ENCODE data around the gene MAIP1.
"Not testable (repeated sequence)": the region's sequence is repeated elsewhere in the genome, so short reads cannot be mapped to it uniquely, and the experiment has no call there.

MAIP1 gene

GRCh38 chr2:199955339-199956061 is at the start of gene MAIP1, which contains the start of gene TYW5:
MAIP1 (plus strand) TSS chr2:199955582; CDS start chr2:199955799, 217 bp downstream.
TYW5 (minus strand) TSS chr2:199955491; CDS start chr2:199955470, 21 bp downstream.
- peak; percentile 43 to 72 (median 50) for DNase-seq (ENCODE audit: low read depth in 3 of 3, low spot score in 1 of 3)

GRCh38 chr2:199907008-199907714 is 48.2 kb upstream of the MAIP1 start:
- DNase-seq (ENCODE audit: low read depth in 3 of 3, low spot score in 1 of 3): no peak

- no peak for DNase-seq (ENCODE audit: low read depth in 3 of 3, low spot score in 1 of 3)
Observed at GRCh38 chr2:199910338-199911051, 44.9 kb upstream of the MAIP1 start.

GRCh38 chr2:199911052-199911876 is 44.1 kb upstream of the MAIP1 start, which contains the start of gene C2orf69:
C2orf69 (plus strand) TSS chr2:199911293; CDS start chr2:199911439, 146 bp downstream.
- peak; percentile 59 to 85 (median 82) for DNase-seq (ENCODE audit: low read depth in 3 of 3, low spot score in 1 of 3)

GRCh38 chr2:199911877-199912161 is 43.6 kb upstream of the MAIP1 start:
- no peak for DNase-seq (ENCODE audit: low read depth in 3 of 3, low spot score in 1 of 3)

- DNase-seq (ENCODE audit: low read depth in 3 of 3, low spot score in 1 of 3): not testable (repeated sequence)
Observed at GRCh38 chr2:199912553-199913114, 42.7 kb upstream of the MAIP1 start.

GRCh38 chr2:199914372-199914958 is 40.9 kb upstream of the MAIP1 start:
- no peak for DNase-seq (ENCODE audit: low read depth in 3 of 3, low spot score in 1 of 3)

- DNase-seq (ENCODE audit: low read depth in 3 of 3, low spot score in 1 of 3): no peak
Observed at GRCh38 chr2:199916980-199917379, 38.4 kb upstream of the MAIP1 start.

- no peak for DNase-seq (ENCODE audit: low read depth in 3 of 3, low spot score in 1 of 3)
Observed at GRCh38 chr2:199922856-199923255, 32.5 kb upstream of the MAIP1 start.

- no peak for DNase-seq (ENCODE audit: low read depth in 3 of 3, low spot score in 1 of 3)
Observed at GRCh38 chr2:199923924-199924323, 31.5 kb upstream of the MAIP1 start.

GRCh38 chr2:199926806-199927205 is 28.6 kb upstream of the MAIP1 start:
- DNase-seq (ENCODE audit: low read depth in 3 of 3, low spot score in 1 of 3): no peak

- DNase-seq (ENCODE audit: low read depth in 3 of 3, low spot score in 1 of 3): no peak
Observed at GRCh38 chr2:199928226-199928625, 27.2 kb upstream of the MAIP1 start.

GRCh38 chr2:199928626-199929025 is 26.8 kb upstream of the MAIP1 start:
- no peak for DNase-seq (ENCODE audit: low read depth in 3 of 3, low spot score in 1 of 3)

- no peak for DNase-seq (ENCODE audit: low read depth in 3 of 3, low spot score in 1 of 3)
Observed at GRCh38 chr2:199929262-199929661, 26.1 kb upstream of the MAIP1 start.

GRCh38 chr2:199932312-199932855 is 23.0 kb upstream of the MAIP1 start:
- no peak for DNase-seq (ENCODE audit: low read depth in 3 of 3, low spot score in 1 of 3)

GRCh38 chr2:199933466-199933865 is 21.9 kb upstream of the MAIP1 start:
- no peak for DNase-seq (ENCODE audit: low read depth in 3 of 3, low spot score in 1 of 3)

- no peak for DNase-seq (ENCODE audit: low read depth in 3 of 3, low spot score in 1 of 3)
Observed at GRCh38 chr2:199936554-199936953, 18.8 kb upstream of the MAIP1 start.

GRCh38 chr2:199940373-199940772 is 15.0 kb upstream of the MAIP1 start:
- no peak for DNase-seq (ENCODE audit: low read depth in 3 of 3, low spot score in 1 of 3)

- no peak for DNase-seq (ENCODE audit: low read depth in 3 of 3, low spot score in 1 of 3)
Observed at GRCh38 chr2:199943373-199943772, 12.0 kb upstream of the MAIP1 start.

GRCh38 chr2:199946196-199946595 is 9.2 kb upstream of the MAIP1 start:
- no peak for DNase-seq (ENCODE audit: low read depth in 3 of 3, low spot score in 1 of 3)
